DMS114 treated with DMSO at 0.1 percent for 48 hours (cell line): ENCODE data around the gene TEKT5.
"Not testable (repeated sequence)": the region's sequence is repeated elsewhere in the genome, so short reads cannot be mapped to it uniquely, and the experiment has no call there.

ENCODE experiments used
- DNase-seq: peaks from one replicate; lab custom pipeline; 2025; ENCODE audit not compliant: unreplicated experiment; lab: John Stamatoyannopoulos, UW

Gene TEKT5

GRCh38 chr16:10685709-10686108 is 9.0 kb downstream of the TEKT5 start:
- no peak for DNase-seq

GRCh38 chr16:10684511-10685151 is 10.1 kb downstream of the TEKT5 start:
- no peak for DNase-seq

- no peak for DNase-seq
Measured at GRCh38 chr16:10683170-10683569, 11.6 kb downstream of the TEKT5 start.

- no peak for DNase-seq
Measured at GRCh38 chr16:10682604-10683003, 12.1 kb downstream of the TEKT5 start.

GRCh38 chr16:10681310-10682308 is 13.1 kb downstream of the TEKT5 start:
- no peak for DNase-seq

- no peak for DNase-seq
Measured at GRCh38 chr16:10679921-10680320, 14.8 kb downstream of the TEKT5 start.

GRCh38 chr16:10679441-10679840 is 15.3 kb downstream of the TEKT5 start:
- not testable (repeated sequence) for DNase-seq

- no peak for DNase-seq
Measured at GRCh38 chr16:10678655-10679054, 16.1 kb downstream of the TEKT5 start.

GRCh38 chr16:10676284-10676683 is 18.4 kb downstream of the TEKT5 start:
- no peak for DNase-seq

- DNase-seq = no peak
Measured at GRCh38 chr16:10675861-10676260, 18.9 kb downstream of the TEKT5 start.

GRCh38 chr16:10675216-10675615 is 19.5 kb downstream of the TEKT5 start:
- DNase-seq = no peak

- no peak for DNase-seq
Measured at GRCh38 chr16:10671729-10672128, 23.0 kb downstream of the TEKT5 start.

- DNase-seq = no peak
Measured at GRCh38 chr16:10669791-10670190, 24.9 kb downstream of the TEKT5 start.

- peak; percentile 7 for DNase-seq
Measured at GRCh38 chr16:10668322-10669045, 26.2 kb downstream of the TEKT5 start.

- no peak for DNase-seq
Measured at GRCh38 chr16:10667239-10667638, 27.5 kb downstream of the TEKT5 start.

GRCh38 chr16:10666291-10666690 is 28.4 kb downstream of the TEKT5 start:
- DNase-seq = no peak

GRCh38 chr16:10665166-10665565 is 29.6 kb downstream of the TEKT5 start:
- no peak for DNase-seq

GRCh38 chr16:10664720-10665126 is 30.0 kb downstream of the TEKT5 start:
- DNase-seq = no peak

GRCh38 chr16:10663744-10664143 is 31.0 kb downstream of the TEKT5 start:
- no peak for DNase-seq

- no peak for DNase-seq
Measured at GRCh38 chr16:10663146-10663545, 31.6 kb downstream of the TEKT5 start.

GRCh38 chr16:10662212-10662611 is 32.5 kb downstream of the TEKT5 start:
- no peak for DNase-seq

- DNase-seq = no peak
Measured at GRCh38 chr16:10661737-10662136, 33.0 kb downstream of the TEKT5 start.
